HG03354 (cell line): Measurements from ENCODE around the gene SOX5.

Experiments used
- ATAC-seq: cut with Tn5 transposase; IDR thresholded peaks from one replicate; pipeline ENCODE4 v1.9.1; 2021; ENCODE audit warnings: mild to moderate bottlenecking; ENCODE audit not compliant: unreplicated experiment, poor library complexity, severe bottlenecking

The SOX5 gene

GRCh38 chr12:23949348-23950209 lies at the start of gene SOX5:
Gene SOX5, minus strand, starts transcription at chr12:23949670. Its CDS starts 69 bp downstream, at chr12:23949601.
- ATAC-seq = peak; percentile 65

GRCh38 chr12:23987046-23987445 lies 37.6 kb upstream of the SOX5 start:
- no peak for ATAC-seq

GRCh38 chr12:23980826-23981225 lies 31.4 kb upstream of the SOX5 start:
- no peak for ATAC-seq

DNA sequence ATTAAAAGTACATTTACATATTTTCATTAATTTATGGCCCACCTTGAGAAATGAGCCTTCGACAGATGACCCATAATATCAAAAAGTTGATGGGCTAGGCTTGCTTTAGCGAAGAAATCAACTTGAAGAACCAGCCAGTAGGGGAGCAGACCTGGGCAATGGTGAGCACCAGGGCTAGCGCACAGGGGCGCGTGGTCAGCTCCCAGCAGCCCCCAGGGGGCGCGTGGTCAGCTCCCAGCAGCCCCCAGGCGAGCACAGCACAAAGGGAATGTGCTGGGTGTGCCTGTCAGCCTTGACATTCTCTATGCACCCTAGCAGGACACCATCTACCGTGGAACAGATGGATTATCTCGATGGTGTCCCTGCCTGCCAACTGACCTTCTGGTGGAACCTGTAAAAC lies 15.3 kb upstream of the SOX5 start:
- no peak for ATAC-seq

DNA sequence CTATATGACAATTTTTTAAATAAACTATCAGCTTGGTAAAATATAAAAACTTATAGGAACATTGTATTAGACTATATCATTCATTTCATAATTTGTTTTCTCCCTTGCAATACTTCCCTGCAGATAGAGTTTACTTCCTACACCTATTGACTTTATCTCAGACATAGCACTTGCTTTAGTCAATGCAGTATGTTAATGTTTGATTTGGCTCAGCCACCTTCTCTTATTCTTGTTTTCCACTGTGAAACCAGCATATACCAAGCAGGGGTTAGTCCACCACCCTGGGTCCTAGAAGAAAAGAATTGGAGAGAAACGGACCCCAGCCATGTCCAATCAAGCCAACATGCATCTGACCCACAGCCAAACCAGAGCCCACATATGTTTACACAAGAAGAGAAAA lies 10.4 kb upstream of the SOX5 start:
- no peak for ATAC-seq

DNA sequence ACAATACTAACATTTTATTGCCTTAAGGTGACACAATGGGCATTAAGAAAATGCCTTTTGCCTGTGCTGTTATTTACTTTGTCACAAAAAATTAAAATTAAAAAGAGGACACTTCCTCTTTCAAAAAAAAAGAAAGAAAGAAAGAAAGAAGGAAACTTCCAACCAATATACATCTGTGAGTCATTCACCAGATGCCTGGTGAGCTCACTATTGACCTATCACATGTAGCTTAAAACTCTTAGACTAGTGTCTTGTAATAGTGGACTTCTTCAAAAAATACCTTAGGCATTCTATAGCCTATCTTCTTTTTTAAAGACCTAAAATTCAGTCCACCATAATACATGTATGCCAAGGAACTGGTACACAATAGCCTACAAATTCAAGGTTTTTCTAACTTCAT lies 4.9 kb upstream of the SOX5 start:
- no peak for ATAC-seq

DNA sequence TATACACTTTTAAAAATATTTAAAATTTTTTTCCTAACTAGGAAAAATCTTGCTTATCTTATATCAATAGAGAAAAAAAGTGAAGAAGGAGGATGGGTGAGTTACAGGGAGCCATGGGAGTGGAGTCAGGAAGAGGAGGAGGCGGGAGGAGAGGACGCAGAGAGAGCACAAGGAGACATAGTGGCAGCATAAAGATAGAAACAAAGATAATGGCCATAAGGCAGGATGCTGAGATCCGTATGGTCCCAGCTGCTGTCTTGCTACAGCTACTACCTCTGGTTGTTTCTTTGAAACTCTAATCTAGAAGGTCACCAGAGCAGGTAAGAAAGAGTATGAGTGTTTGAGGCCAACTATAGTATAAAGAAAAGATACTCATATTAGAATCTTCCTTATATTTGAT lies 2.6 kb upstream of the SOX5 start:
- no peak for ATAC-seq

- peak; percentile 17 for ATAC-seq
Observed at GRCh38 chr12:23950775-23951451, 1.4 kb upstream of the SOX5 start.

DNA sequence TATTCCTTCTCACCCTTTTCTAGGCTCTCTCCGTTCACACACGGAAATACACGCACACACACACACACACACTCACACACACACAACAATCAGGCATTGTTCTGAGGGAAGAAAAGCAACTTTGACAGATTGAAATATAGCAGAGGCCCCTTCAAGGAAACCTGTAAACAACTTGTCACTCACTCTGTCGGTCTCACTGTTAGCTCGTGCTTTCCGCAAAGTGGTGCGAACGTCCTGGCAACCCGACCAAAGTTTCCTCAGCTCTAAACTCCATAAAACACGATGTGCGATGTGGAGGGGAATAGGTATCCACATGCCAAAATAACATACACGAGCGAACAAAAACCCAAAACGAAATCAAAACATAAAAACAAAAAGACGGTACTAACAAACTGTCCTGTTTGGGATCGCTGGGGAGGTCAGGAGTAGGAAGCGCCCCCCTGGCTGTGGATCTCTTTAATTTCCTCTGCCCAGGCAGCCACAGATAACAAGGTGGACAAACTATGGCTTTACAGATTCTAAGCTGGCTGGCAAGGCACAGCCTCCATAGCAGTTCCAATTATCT lies 822 bp upstream of the SOX5 start:
- peak; percentile 18 for ATAC-seq

- no peak for ATAC-seq
Observed at GRCh38 chr12:23948291-23948690, 1.2 kb downstream of the SOX5 start.

GRCh38 chr12:23947395-23947794 lies 2.1 kb downstream of the SOX5 start:
- no peak for ATAC-seq

GRCh38 chr12:23945249-23945648 lies 4.2 kb downstream of the SOX5 start:
- no peak for ATAC-seq

GRCh38 chr12:23944067-23944466 lies 5.4 kb downstream of the SOX5 start:
- no peak for ATAC-seq

DNA sequence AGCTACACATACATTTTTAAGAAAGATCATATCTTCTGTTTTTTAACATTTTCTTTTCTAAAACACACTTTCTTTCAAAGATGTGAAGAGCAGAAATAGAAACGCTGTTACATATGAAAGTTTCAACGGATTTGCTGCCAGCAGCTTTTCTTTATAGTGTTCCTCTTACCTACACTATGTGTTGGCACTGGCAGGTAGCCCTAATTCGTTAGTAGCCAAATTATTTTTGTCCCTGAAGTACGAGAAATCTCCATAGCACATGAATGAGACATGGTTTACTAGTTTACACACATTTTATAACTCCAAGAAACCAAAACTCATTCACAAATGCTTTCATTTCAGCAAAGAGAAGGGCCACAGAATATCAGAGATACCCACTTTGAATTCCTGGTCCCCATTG lies 6.6 kb downstream of the SOX5 start:
- ATAC-seq = no peak

DNA sequence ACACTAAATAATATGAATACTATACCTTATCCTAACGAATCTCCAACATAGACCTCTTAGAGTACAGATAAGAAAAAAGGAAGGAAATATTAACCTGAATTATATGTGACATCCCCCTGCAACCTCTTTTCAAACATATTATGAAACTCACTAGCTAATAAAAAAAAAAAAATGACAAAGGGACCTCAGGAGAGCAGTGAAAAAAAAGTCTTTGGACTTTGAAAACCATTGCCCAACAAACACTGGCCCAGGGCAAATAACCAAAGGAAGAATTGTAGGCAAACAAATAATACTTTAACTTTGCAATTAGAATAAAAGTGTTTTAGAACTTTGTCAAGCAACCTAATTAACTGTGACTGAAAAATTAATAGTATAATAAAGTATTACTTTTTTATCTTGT lies 7.7 kb downstream of the SOX5 start:
- no peak for ATAC-seq

DNA sequence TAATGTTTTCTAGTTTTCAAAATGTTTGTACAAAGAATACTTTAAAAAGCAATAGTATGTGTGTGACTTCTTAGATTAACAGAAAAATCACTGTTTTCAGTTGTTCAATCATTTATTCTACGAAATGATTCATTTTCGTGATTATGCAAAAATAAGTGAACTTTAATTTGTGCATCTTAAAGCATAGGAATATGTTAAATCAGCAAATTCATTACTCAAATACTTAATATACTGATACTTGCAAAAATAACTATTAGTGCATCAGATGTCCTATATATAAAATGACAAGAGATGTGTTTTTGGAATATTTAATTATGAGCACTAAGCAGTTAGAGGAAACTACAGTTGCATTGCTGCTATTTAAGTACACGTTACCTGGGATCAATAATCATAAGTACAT lies 11.0 kb downstream of the SOX5 start:
- no peak for ATAC-seq

GRCh38 chr12:23931176-23931575 lies 18.3 kb downstream of the SOX5 start:
- ATAC-seq = no peak

GRCh38 chr12:23930599-23930998 lies 18.9 kb downstream of the SOX5 start:
- ATAC-seq = no peak

DNA sequence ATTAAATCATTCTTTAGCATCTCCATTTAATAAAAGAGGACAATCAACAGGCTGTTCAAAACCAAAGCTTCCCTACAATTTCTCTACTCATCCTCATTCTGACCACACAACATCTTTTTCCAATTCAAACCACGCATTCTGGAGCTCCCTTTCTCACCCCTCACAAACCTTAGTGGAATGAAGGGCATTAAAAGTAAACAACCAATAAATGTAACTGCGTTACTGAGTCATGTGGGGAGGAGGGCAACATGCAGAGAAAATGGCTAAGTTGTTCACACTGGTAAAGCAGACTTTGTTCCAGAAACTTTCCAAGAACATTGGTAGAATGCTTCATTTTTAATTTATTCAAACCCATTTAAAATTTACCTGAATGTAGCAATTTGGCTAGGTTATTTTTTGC lies 19.6 kb downstream of the SOX5 start:
- ATAC-seq = no peak

- no peak for ATAC-seq
Observed at GRCh38 chr12:23927907-23928306, 21.6 kb downstream of the SOX5 start.
